HG03139 (cell line): Measurements from ENCODE around the gene DDIAS.
"Not testable (repeated sequence)": the region's sequence is repeated elsewhere in the genome, so short reads cannot be mapped to it uniquely, and the experiment has no call there.

ENCODE experiments used
- ATAC-seq: cut with Tn5 transposase; IDR thresholded peaks from one replicate; pipeline ENCODE4 v1.9.1; 2021; ENCODE audit not compliant: unreplicated experiment

DDIAS gene

GRCh38 chr11:82967381-82967780, 65.8 kb downstream of the DDIAS start:
- ATAC-seq: no peak

- ATAC-seq: peak; percentile 91
Observed at GRCh38 chr11:82969811-82970210, 68.3 kb downstream of the DDIAS start.

GRCh38 chr11:82970507-82971083, 69.1 kb downstream of the DDIAS start:
- not testable (repeated sequence) for ATAC-seq

GRCh38 chr11:82971519-82971946, 70.0 kb downstream of the DDIAS start:
- not testable (repeated sequence) for ATAC-seq

GRCh38 chr11:82972103-82972502, 70.6 kb downstream of the DDIAS start:
- ATAC-seq: no peak

GRCh38 chr11:82974135-82974534, 72.6 kb downstream of the DDIAS start:
- ATAC-seq: no peak

GRCh38 chr11:82974851-82975250, 73.3 kb downstream of the DDIAS start:
- ATAC-seq: no peak

GRCh38 chr11:82975882-82976281, 74.3 kb downstream of the DDIAS start:
- no peak for ATAC-seq

- no peak for ATAC-seq
Observed at GRCh38 chr11:82976786-82977185, 75.2 kb downstream of the DDIAS start.

- ATAC-seq: peak; percentile 48
Observed at GRCh38 chr11:82978422-82979099, 77.0 kb downstream of the DDIAS start.

GRCh38 chr11:82979824-82980223, 78.3 kb downstream of the DDIAS start:
- ATAC-seq: no peak

- no peak for ATAC-seq
Observed at GRCh38 chr11:82980292-82980691, 78.8 kb downstream of the DDIAS start.

GRCh38 chr11:82980947-82981346, 79.4 kb downstream of the DDIAS start:
- ATAC-seq: no peak

GRCh38 chr11:82981852-82982251, 80.3 kb downstream of the DDIAS start:
- no peak for ATAC-seq
